GM18505 (cell line): ENCODE data around the gene ALOX5.
"Not testable (repeated sequence)": the region's sequence is repeated elsewhere in the genome, so short reads cannot be mapped to it uniquely, and the experiment has no call there.

Source experiments
- ATAC-seq: cut with Tn5 transposase; IDR thresholded peaks from one replicate; pipeline ENCODE4 v1.9.1; 2021; ENCODE audit not compliant: unreplicated experiment
- POLR2A ChIP-seq: IDR thresholded peaks from 4 replicates; pipeline ENCODE4 v1.6.1; 2011; ENCODE audit warnings: borderline replicate concordance; ENCODE audit not compliant: insufficient read depth, insufficient read length; ENCODE audit errors: extremely low read depth

Gene ALOX5

GRCh38 chr10:45404770-45405120 lies 30.7 kb downstream of the ALOX5 start:
- ATAC-seq = no peak

DNA sequence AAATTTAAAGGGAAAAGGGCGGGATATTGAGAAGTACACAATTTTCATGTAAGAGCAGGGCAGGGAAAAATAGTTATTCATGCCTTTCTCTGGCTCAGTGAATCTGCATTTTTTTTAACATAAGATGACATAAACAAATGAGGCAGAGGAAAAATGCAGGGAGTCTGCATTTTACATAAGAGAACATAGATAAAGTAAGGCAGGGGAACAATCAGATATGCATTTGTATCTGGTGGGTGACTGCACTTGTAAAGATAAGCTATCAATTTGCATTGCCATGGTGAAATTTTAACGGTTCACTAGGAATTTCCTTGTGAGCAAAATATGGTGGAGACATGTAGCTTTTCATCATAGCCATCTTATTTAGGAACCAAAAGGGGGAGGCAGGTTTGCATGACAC lies 33.5 kb downstream of the ALOX5 start:
- no peak for TF ChIP-seq POLR2A
- no peak for ATAC-seq

More at GRCh38 chr10:45404770-45405120, 30.7 kb downstream of the ALOX5 start:
- TF ChIP-seq POLR2A = no peak

DNA sequence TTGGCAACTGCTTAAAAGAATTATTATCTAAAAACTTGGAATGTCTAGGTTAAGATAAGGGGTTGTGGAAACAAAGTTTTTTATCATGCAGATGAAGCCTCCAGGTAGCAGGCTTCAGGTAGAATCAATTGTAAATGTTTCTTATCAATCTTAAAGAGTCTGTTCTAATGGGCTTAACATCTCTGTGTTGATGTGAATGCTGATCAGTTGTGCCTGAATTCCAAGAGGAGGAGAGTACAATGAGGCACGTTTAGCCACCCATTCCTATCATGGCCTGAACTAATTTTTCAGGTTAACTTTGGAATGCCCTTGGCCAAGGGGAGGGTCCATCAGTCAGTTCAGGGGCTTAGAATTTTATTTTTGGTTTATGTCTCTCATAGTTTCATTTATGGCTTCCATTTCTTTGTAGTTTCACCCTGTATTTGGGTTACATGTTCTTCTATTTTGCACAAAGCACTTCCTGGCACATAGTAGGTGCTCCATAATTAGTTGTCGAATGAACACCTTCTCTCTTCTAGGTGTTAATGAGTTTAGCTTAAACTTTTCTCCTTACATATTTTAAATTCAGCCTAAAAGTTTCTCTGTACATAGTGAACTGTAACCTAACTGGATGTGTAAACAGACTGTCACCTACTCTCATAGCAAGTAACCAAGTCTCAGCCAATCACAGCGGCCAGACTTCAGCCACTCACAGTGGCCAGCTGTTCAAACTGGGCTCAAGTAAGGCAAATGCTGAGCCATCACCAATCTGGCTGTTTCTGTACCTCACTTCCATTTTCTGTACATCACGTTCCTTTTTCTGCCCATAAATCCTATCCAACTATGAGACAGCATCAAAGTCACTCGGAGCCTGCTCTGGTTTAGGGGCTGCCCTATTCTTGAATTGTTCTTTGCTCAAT lies 34.7 kb downstream of the ALOX5 start:
- no peak for ATAC-seq
- TF ChIP-seq POLR2A = no peak

DNA sequence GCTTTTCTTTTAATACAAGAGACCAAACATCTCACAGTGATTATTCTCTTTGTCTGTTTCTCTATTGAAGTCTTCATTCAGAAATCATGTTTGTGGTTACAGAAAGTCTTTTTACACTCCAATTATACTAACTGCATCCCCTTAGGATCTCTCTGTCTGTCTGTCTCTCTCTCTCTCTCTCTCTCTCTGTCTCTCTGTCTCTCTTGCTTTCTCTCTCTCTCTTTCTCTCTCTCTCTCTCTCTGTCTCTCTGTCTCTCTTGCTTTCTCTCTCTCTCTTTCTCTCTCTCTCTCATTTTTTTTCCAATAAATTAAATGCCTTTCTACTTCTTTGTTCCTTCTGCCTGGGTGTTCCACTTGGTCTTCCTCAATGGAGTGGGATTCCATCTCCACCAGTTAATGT lies 35.3 kb downstream of the ALOX5 start:
- not testable (repeated sequence) for ATAC-seq

- ATAC-seq = no peak
- no peak for TF ChIP-seq POLR2A
These were observed 35.8 kb downstream of the ALOX5 start for GRCh38 chr10:45409782-45410181.

- TF ChIP-seq POLR2A = no peak
- ATAC-seq = no peak
These were observed 36.4 kb downstream of the ALOX5 start for GRCh38 chr10:45410489-45410806.

GRCh38 chr10:45410807-45411606 lies 37.0 kb downstream of the ALOX5 start:
- no peak for TF ChIP-seq POLR2A
- no peak for ATAC-seq

- TF ChIP-seq POLR2A = no peak
- ATAC-seq = no peak
These were observed 37.6 kb downstream of the ALOX5 start for GRCh38 chr10:45411607-45411940.

- ATAC-seq = not testable (repeated sequence)
These were observed 41.0 kb downstream of the ALOX5 start for GRCh38 chr10:45415062-45415461.

GRCh38 chr10:45416603-45417002 lies 42.6 kb downstream of the ALOX5 start:
- no peak for TF ChIP-seq POLR2A
- no peak for ATAC-seq

- no peak for TF ChIP-seq POLR2A
- no peak for ATAC-seq
These were observed 43.7 kb downstream of the ALOX5 start for GRCh38 chr10:45417746-45418145.

DNA sequence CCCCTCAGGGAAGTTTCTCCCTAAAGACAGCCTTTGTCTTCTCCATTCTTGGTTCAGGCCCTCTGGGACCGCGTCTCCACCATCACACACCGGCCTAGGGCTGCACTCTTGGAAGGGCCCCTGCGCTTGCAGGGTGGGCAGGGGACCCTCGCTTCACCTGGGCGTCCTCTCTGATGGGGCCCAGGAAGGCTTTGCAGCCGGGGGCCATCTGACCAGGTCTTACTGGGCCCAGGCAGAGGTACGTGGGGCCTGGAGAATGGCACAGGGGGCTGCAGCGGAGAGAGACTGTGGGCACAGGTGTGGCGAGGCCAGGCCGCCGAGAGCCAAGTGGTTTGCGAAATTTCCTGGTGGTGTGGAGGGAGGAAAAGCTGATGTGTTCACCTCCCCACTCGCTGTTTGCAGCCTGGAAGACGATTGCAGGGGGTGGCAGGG lies 44.4 kb downstream of the ALOX5 start:
- ATAC-seq = no peak
- no peak for TF ChIP-seq POLR2A

DNA sequence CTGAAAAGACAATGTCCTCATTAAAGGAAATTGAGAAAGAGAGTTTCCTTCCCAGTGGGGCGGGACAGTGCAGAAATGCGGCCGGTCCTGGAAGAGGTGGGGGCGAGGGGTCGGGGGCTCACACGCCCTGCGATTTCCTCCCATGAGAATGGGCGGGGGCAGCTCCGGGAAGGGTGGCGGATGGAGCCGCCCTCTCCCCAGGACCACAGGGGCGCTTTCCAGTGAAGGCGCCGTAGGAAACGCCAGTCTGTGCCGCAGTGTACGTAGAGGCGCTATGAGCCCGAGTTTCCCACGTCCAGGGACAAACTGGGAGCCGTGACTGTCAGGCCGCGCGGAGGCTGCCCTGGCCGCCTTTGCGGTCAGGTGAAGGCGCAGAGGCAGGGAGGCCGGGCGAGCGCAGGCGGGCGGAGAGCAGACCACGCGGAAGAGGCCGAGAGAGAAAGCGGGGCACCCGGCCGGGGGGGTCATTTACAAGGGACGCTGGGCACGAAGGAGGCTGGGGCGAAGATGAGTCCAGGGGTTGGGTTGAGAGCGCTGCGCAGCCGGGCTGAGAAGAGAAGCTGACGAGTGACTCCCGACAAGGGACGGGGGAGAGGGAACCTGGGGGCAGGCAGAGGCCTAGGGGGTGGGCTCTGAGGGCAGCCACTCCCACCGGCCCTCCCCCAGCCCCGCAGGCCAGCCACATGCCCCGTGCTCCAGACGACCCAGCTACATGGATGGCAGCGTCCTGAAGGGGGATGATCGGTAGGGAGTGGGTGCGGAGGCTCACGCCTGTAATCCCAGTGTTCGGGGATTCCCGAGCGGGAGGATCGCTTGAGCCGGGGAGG lies 45.0 kb downstream of the ALOX5 start:
- peak; percentile 55 for ATAC-seq
- TF ChIP-seq POLR2A = peak; percentile 95

GRCh38 chr10:45419676-45420025 lies 45.6 kb downstream of the ALOX5 start:
- no peak for TF ChIP-seq POLR2A
- ATAC-seq = no peak

- peak; percentile 56 for TF ChIP-seq POLR2A
These were observed 46.6 kb downstream of the ALOX5 start for GRCh38 chr10:45420453-45421192.

More at GRCh38 chr10:45420453-45421192, 46.6 kb downstream of the ALOX5 start:
- ATAC-seq = peak; percentile 50
